Neural crest cell (in vitro differentiated cells): Measurements from ENCODE around the gene NUCB1. TPM values are rescaled to one million over a fixed set of nuclear protein-coding genes. Genes with fewer than 3 reads are reported as not detected.
A peak's percentile ranks its signal among the peaks of the same experiment; 100 is the strongest.
"Not testable (repeated sequence)": the region's sequence is repeated elsewhere in the genome, so short reads cannot be mapped to it uniquely, and the experiment has no call there.

ENCODE experiments used
- DNase-seq: peaks from one replicate; pipeline ENCODE4 v3.0.0; 2021; ENCODE audit warnings: low read depth, mixed read lengths, low spot score
- H3K27ac Mint-ChIP-seq: one replicate; pipeline ENCODE4 v1.8.0; 2021; ENCODE audit warnings: mild to moderate bottlenecking, mixed read lengths; ENCODE audit not compliant: unreplicated experiment
- H3K27me3 Mint-ChIP-seq: 2 replicates; pipeline ENCODE4 v1.8.0; 2021; ENCODE audit warnings: low read depth, mild to moderate bottlenecking, mixed read lengths
- H3K36me3 Mint-ChIP-seq: 2 replicates; pipeline ENCODE4 v1.8.0; 2021; ENCODE audit warnings: low read depth, mild to moderate bottlenecking, mixed read lengths
- H3K4me1 Mint-ChIP-seq: 2 replicates; pipeline ENCODE4 v1.8.0; 2021; ENCODE audit warnings: mixed read lengths
- H3K4me3 Mint-ChIP-seq: one replicate; pipeline ENCODE4 v1.8.0; 2021; ENCODE audit warnings: mild to moderate bottlenecking, mixed read lengths
- H3K9me3 Mint-ChIP-seq: 2 replicates; pipeline ENCODE4 v1.8.0; 2021; ENCODE audit warnings: mixed read lengths
- CTCF ChIP-seq: fragments of 200-600 bp; sonication (generic); conservative IDR thresholded peaks from 2 replicates; pipeline ENCODE4 v1.5.0; 2021; ENCODE audit warnings: antibody characterized with exemption, mild to moderate bottlenecking
- total RNA-seq: library from RNA; stranded (reverse); gene quantifications from 2 replicates; pipeline ENCODE4 v1.2.1, GENCODE V29; 2021

Gene NUCB1
- total RNA-seq, 1 donor from 2014 or later = 102 TPM

GRCh38 chr19:48872182-48872883, 27.8 kb upstream of the NUCB1 start, which contains the start of gene PPP1R15A:
Gene PPP1R15A (plus strand): TSS chr19:48872421. CDS start chr19:48873234, 813 bp downstream.
- Mint-ChIP-seq H3K27me3 (no peaks in the 10 kb centered on the region), H3K27ac (peak within 1 kb of the TSS; percentile 100), H3K36me3 (peaks cover 21% of the 10 kb centered on the region), H3K4me3 (peak within 1 kb of the TSS; percentile 100), H3K9me3 (no peaks in the 10 kb centered on the region), H3K4me1 (peaks cover 59% of the 10 kb centered on the region)
- peak; percentile 18 for TF ChIP-seq CTCF
- peak; percentile 99 for DNase-seq

- peak overlapping the region; percentile 100 for H3K27ac Mint-ChIP-seq
- H3K4me1 Mint-ChIP-seq = peaks cover 54% of the 10 kb centered on the region
- no peaks in the 10 kb centered on the region for H3K27me3 Mint-ChIP-seq
- TF ChIP-seq CTCF = no peak
- H3K36me3 Mint-ChIP-seq = peaks cover 23% of the 10 kb centered on the region
- no peaks in the 10 kb centered on the region for H3K9me3 Mint-ChIP-seq
- DNase-seq = peak; percentile 47
- H3K4me3 Mint-ChIP-seq = peak overlapping the region; percentile 100
These were observed 27.1 kb upstream of the NUCB1 start for GRCh38 chr19:48872884-48873475.

- peak overlapping the region; percentile 100 for H3K27ac Mint-ChIP-seq
- peaks cover 25% of the 10 kb centered on the region for H3K36me3 Mint-ChIP-seq
- peak overlapping the region; percentile 100 for H3K4me3 Mint-ChIP-seq
- no peaks in the 10 kb centered on the region for H3K27me3 Mint-ChIP-seq
- H3K4me1 Mint-ChIP-seq = peaks cover 47% of the 10 kb centered on the region
- H3K9me3 Mint-ChIP-seq = no peaks in the 10 kb centered on the region
- no peak for TF ChIP-seq CTCF
- DNase-seq = no peak
These were observed 26.4 kb upstream of the NUCB1 start for GRCh38 chr19:48873476-48874302.

GRCh38 chr19:48874303-48875135, 25.6 kb upstream of the NUCB1 start:
- H3K9me3 Mint-ChIP-seq = no peaks in the 10 kb centered on the region
- H3K36me3 Mint-ChIP-seq = peaks cover 26% of the 10 kb centered on the region
- DNase-seq = no peak
- peak overlapping the region; percentile 78 for H3K27ac Mint-ChIP-seq
- H3K4me1 Mint-ChIP-seq = peaks cover 41% of the 10 kb centered on the region
- TF ChIP-seq CTCF = no peak
- peak overlapping the region; percentile 100 for H3K4me3 Mint-ChIP-seq
- H3K27me3 Mint-ChIP-seq = no peaks in the 10 kb centered on the region

- peaks cover 26% of the 10 kb centered on the region for H3K36me3 Mint-ChIP-seq
- not testable (repeated sequence) for H3K27me3 Mint-ChIP-seq, H3K9me3 Mint-ChIP-seq, DNase-seq
- H3K4me3 Mint-ChIP-seq = peak overlapping the region; percentile 65
- H3K4me1 Mint-ChIP-seq = peaks cover 41% of the 10 kb centered on the region
- peak overlapping the region; percentile 63 for H3K27ac Mint-ChIP-seq
These were observed 23.8 kb upstream of the NUCB1 start for GRCh38 chr19:48876043-48876981.
